GM19025 (cell line): ENCODE measurements around the gene RHCG.

Experiments used
- ATAC-seq: cut with Tn5 transposase; IDR thresholded peaks from one replicate; pipeline ENCODE4 v1.9.1; 2021; ENCODE audit warnings: mild to moderate bottlenecking, low read depth, moderate library complexity; ENCODE audit not compliant: unreplicated experiment

The RHCG gene

GRCh38 chr15:89496155-89497098 lies at the start of gene RHCG:
TSS of gene RHCG (minus strand) at chr15:89496583. CDS start at chr15:89496544, 39 bp downstream.
- ATAC-seq: no peak

GRCh38 chr15:89543389-89543788 lies 47.0 kb upstream of the RHCG start:
- no peak for ATAC-seq

- no peak for ATAC-seq
Measured at GRCh38 chr15:89542369-89542768, 46.0 kb upstream of the RHCG start.

- ATAC-seq: no peak
Measured at GRCh38 chr15:89539027-89539426, 42.6 kb upstream of the RHCG start.

GRCh38 chr15:89533861-89534544 lies 37.6 kb upstream of the RHCG start:
- ATAC-seq: no peak

- no peak for ATAC-seq
Measured at GRCh38 chr15:89531796-89532537, 35.6 kb upstream of the RHCG start.

GRCh38 chr15:89530976-89531375 lies 34.6 kb upstream of the RHCG start:
- ATAC-seq: no peak

GRCh38 chr15:89528757-89529352 lies 32.5 kb upstream of the RHCG start:
- no peak for ATAC-seq

- no peak for ATAC-seq
Measured at GRCh38 chr15:89526601-89527441, 30.4 kb upstream of the RHCG start.

- ATAC-seq: no peak
Measured at GRCh38 chr15:89526181-89526580, 29.8 kb upstream of the RHCG start.

GRCh38 chr15:89524184-89524583 lies 27.8 kb upstream of the RHCG start:
- ATAC-seq: no peak

GRCh38 chr15:89523101-89523500 lies 26.7 kb upstream of the RHCG start:
- ATAC-seq: no peak

- no peak for ATAC-seq
Measured at GRCh38 chr15:89521605-89522004, 25.2 kb upstream of the RHCG start.

GRCh38 chr15:89515477-89515876 lies 19.1 kb upstream of the RHCG start:
- ATAC-seq: no peak

- no peak for ATAC-seq
Measured at GRCh38 chr15:89514596-89515406, 18.4 kb upstream of the RHCG start.

GRCh38 chr15:89514186-89514585 lies 17.8 kb upstream of the RHCG start:
- ATAC-seq: no peak

GRCh38 chr15:89513284-89513683 lies 16.9 kb upstream of the RHCG start:
- ATAC-seq: no peak

- no peak for ATAC-seq
Measured at GRCh38 chr15:89512631-89513030, 16.2 kb upstream of the RHCG start.
